Astrocyte of the spinal cord (primary cell): ENCODE results near the gene CMYA5.

Source experiments
- DNase-seq: peaks from one replicate; pipeline ENCODE4 v3.0.0; 2011; ENCODE audit warnings: low read depth, low spot score
- H3K4me3 ChIP-seq: 2 replicates; pipeline ENCODE4 v1.5.1; 2011; ENCODE audit warnings: low read depth, mild to moderate bottlenecking, low read length, moderate library complexity
- in situ Hi-C: cut with HindIII; loops from 2 replicates; pipeline ENCODE4 v1.10.0; 2017; ENCODE audit warnings: low sequenced_read_pairs
- TF ChIP-seq, protein P1 (sequence below): IDR thresholded peaks from 2 replicates; pipeline ENCODE4 v1.5.1; 2012; ENCODE audit warnings: low read depth, mild to moderate bottlenecking, low read length, inconsistent platforms

CMYA5 gene

DNA sequence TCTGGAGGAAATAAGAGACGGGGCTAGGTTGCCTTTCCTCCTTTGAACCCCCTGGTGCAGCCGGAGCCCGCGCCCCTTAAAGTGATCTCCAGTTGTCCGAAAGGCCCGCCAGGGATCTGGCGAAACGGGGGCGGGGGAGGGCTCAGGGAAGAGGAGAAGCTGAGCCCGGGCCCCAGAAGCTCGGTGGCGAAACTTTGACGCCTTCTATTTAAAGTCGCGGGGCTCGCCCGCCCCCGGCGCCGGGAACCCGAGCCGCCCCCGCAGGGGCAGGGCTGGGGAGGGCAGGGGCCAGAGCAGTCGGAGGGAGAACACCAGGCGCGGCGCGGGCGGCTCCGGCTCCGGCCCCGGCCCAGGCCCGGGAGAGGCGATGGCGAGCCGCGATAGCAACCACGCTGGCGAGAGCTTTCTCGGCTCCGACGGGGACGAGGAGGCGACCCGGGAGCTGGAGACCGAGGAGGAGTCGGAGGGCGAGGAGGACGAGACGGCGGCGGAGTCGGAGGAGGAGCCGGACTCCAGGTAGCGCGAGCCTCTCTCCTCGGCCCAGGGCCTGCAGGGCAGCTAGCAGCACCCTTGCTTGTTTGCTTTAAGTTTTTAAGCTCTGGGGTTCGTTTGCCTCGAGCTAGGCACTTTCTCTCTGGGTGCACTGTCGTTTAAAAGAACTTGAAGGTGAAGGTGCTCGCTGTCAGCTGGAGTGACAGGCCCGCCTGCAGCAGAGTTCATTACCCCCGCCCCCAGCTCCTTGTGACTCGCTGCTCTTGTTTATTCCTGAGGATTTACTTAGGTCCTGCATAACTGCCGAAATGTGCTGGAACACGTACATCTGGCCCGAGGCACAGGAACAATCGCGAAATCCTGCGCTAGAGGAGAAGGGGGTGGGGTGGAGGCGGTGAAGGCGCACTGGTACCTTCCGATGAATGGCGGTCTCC is at the start of gene CMYA5:
CMYA5 (plus strand) TSS at position 296 of the 926 bp plus-strand sequence; CDS start at position 368, 72 bp downstream.
- TF ChIP-seq, protein P1, sequence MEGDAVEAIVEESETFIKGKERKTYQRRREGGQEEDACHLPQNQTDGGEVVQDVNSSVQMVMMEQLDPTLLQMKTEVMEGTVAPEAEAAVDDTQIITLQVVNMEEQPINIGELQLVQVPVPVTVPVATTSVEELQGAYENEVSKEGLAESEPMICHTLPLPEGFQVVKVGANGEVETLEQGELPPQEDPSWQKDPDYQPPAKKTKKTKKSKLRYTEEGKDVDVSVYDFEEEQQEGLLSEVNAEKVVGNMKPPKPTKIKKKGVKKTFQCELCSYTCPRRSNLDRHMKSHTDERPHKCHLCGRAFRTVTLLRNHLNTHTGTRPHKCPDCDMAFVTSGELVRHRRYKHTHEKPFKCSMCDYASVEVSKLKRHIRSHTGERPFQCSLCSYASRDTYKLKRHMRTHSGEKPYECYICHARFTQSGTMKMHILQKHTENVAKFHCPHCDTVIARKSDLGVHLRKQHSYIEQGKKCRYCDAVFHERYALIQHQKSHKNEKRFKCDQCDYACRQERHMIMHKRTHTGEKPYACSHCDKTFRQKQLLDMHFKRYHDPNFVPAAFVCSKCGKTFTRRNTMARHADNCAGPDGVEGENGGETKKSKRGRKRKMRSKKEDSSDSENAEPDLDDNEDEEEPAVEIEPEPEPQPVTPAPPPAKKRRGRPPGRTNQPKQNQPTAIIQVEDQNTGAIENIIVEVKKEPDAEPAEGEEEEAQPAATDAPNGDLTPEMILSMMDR: no peak
- in situ Hi-C loops: no loop called here
- no peak for DNase-seq
- H3K4me3 ChIP-seq: peak within 1 kb of the TSS; percentile 36

DNA sequence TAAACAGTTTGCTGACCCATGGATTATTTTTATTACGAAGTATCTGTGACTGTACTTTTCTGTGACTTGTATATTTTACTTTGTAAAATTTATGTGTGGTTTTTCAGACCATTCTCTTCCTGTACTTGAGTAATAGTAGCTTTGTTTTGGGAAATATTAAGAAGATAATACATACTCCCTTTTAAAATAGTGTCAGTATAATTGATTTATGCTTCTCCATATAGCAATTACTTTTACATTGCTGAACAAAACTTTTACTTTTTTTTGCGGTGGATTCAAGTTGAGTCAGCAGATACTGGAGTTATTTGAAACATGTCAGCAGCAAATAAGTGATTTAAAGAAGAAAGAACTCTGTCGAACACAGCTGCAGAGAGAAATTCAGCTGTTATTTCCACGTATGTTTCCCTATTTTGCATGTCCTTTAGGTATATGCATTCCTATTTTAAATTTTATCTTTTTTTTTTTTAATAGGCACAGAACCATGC is 49.0 kb upstream of the CMYA5 start:
- DNase-seq: peak; percentile 5
- no peak overlapping the region for H3K4me3 ChIP-seq
- TF ChIP-seq, protein P1: no peak
- in situ Hi-C loops: no loop called here

DNA sequence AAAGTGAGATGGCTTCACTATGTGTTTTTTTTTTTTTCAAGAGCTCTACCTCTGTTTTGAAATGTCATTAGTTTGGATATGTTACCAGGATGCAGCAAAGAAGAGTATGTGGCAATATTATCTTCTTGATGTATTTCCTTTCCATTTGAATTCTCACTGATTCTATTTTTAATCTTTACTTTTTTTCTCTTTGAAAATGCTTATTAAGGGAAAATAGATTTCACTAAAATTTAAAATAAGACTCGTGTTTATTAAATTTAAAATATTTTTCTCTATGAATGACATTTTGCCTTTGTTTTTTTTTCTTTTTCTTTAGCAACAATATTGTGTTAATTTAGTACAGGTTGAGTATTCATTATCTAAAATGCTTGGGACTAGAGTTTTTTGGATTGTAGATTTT is 48.2 kb upstream of the CMYA5 start:
- TF ChIP-seq, protein P1: no peak
- in situ Hi-C loops: no loop called here
- no peak for DNase-seq
- H3K4me3 ChIP-seq: no peak overlapping the region

DNA sequence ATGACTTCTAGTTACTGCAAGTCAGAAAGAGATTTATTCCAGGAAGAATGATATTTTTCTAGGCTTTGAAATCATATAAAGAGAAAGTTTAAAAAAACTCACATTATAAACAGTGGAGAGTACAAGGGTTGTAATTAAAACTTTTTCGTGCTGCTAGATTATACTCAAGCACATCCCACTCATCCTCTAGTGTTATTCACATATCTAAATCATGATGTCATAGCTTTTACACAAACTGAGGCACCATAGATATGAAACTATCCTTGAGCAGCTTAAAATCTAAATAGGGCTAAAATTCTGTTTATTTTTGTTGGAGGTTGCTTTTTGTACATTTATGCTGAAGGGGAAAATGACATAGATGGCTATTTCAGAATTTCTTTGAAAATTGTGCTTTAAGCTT is 47.4 kb upstream of the CMYA5 start:
- no peak overlapping the region for H3K4me3 ChIP-seq
- TF ChIP-seq, protein P1: no peak
- in situ Hi-C loops: no loop called here
- DNase-seq: no peak

DNA sequence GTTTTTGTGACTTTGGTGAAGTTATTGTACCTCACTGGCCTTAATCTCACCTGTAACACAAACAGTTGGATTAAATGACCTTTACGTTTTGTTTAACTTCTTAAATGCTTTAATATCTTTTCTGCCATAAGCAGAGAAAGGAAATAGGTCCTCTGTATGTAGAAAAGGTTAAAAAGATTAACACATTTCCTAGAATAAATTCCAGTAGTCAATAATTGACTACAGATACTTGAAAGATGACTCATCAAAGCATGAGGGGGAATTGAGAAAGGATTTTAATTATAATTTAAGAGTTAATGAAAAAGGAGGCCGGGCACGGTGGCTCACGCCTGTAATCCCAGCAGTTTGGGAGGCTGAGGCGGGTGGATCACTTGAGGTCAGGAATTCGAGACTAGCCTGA is 35.8 kb upstream of the CMYA5 start:
- H3K4me3 ChIP-seq: no peak overlapping the region
- in situ Hi-C loops: no loop called here
- TF ChIP-seq, protein P1: no peak
- no peak for DNase-seq

DNA sequence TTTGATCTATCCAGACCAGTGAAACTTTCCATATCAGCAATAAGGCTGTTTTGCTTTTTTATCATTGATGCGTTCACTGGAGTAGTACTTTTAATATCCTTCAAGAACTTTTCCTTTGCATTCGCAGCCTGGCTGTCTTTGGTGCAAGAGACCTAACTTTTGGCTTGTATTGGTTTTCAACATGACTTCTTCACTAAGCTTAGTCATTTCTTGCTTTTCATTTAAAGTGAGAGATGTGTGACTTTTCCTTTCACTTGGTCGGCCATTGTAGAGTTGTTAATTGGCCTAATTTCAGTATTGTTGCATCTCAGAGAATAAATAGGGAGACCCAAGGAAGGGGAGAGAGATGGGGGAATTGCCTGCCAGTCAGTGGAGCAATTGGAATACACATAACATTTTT is 26.4 kb upstream of the CMYA5 start:
- TF ChIP-seq, protein P1: no peak
- DNase-seq: no peak
- no peak overlapping the region for H3K4me3 ChIP-seq
- in situ Hi-C loops: no loop called here
